K562 (cell line): ENCODE measurements around the gene AGBL1. TPM values are rescaled to one million over a fixed set of nuclear protein-coding genes. Genes with fewer than 3 reads are reported as not detected.

Experiments used
- ATAC-seq: fragments of 200-7000 bp; cut with Tn5 transposase; 3 replicates; pipeline ENCODE4 v1.9.1; 2020; ENCODE audit warnings: moderate library complexity
- BruUV-seq: library from RNA; stranded (reverse); fragments of 400-500 nt; replicated peaks from 2 replicates; lab custom pipeline; 2021; lab: Mats Ljungman, UMichigan
- CTCF ChIA-PET: fragments of 300-600 bp; formaldehyde crosslinking; extraction: SDS; loops from one replicate; lab custom pipeline; 2021; ENCODE audit warnings: low intra/inter-chr PET ratio; lab: Yijun Ruan, JAX
- POLR2A ChIA-PET: fragments of 300-600, 350-650 bp; sonication (Branson Sonifier 250); formaldehyde crosslinking; extraction: SDS; loops from one replicate; lab custom pipeline; 2021; ENCODE audit warnings: antibody characterized with exemption, inconsistent platforms; lab: Yijun Ruan, JAX
- DNase-seq, 4 experiments: peaks; one replicate each; pipeline versions ENCODE4 v3.0.0 to v3.0.0-alpha.2; 2011 to 2018; ENCODE audit warnings: low spot score in 3 of 4, mixed read lengths in 3 of 4; ENCODE audit errors: extremely low read depth in 1 of 4
- FAIRE-seq: peaks from 2 replicates; lab custom pipeline; 2011; peaks lifted over from hg19 to GRCh38; lab: Jason Lieb, UNC
- H2AFZ ChIP-seq: 2 replicates; pipeline ENCODE4 v1.6.0; 2011; ENCODE audit warnings: low read depth, low read length, control low read depth, inconsistent platforms
- H3K27ac ChIP-seq: fragments of 200-600 bp; 3 replicates; pipeline ENCODE4 v1.8.0; 2011; ENCODE audit warnings: low read depth, mild to moderate bottlenecking, control low read depth, inconsistent platforms, low read length, moderate library complexity, mixed read lengths; ENCODE audit errors: extremely low read depth
- H3K27me3 ChIP-seq, 2 experiments: fragments of 300-600 bp in 1 of 2; 2 replicates in 1 of 2; 3 replicates in 1 of 2; pipeline versions ENCODE4 v1.6.0 to v1.8.0; 2011; ENCODE audit warnings: inconsistent platforms in 2 of 2, low read length in 2 of 2, mild to moderate bottlenecking in 1 of 2, mixed read lengths in 1 of 2, moderate library complexity in 1 of 2; ENCODE audit not compliant: control insufficient read depth in 2 of 2, insufficient read depth in 2 of 2
- H3K36me3 ChIP-seq: fragments of 300-600 bp; 3 replicates; pipeline ENCODE4 v1.8.0; 2011; ENCODE audit warnings: mild to moderate bottlenecking, low read length, inconsistent platforms; ENCODE audit not compliant: control insufficient read depth, insufficient read depth
- H3K4me1 ChIP-seq, 2 experiments: fragments of 200-600 bp in 1 of 2; replicated peaks in 1 of 2; 2 replicates in 1 of 2; 3 replicates in 1 of 2; pipeline versions ENCODE4 v1.5.1 to v1.8.0; 2011; ENCODE audit warnings: inconsistent platforms in 2 of 2, low read length in 2 of 2, mild to moderate bottlenecking in 1 of 2, mixed read lengths in 1 of 2, moderate library complexity in 1 of 2; ENCODE audit not compliant: control insufficient read depth in 2 of 2, insufficient read depth in 2 of 2
- H3K4me2 ChIP-seq: 2 replicates; pipeline ENCODE4 v1.6.1; 2011; ENCODE audit warnings: low read length, control low read depth, inconsistent platforms, mixed read lengths; ENCODE audit not compliant: insufficient read depth
- H3K4me3 ChIP-seq: fragments of 200-600 bp; sonication (generic), shearing (Covaris generic); 2 replicates; pipeline ENCODE4 v1.5.1; 2016; ENCODE audit warnings: control low read depth, inconsistent platforms
- H3K79me2 ChIP-seq: fragments of 200-600 bp; 3 replicates; pipeline ENCODE4 v1.8.0; 2011; ENCODE audit warnings: low read length, inconsistent platforms; ENCODE audit not compliant: control insufficient read depth, insufficient read depth
- H3K9ac ChIP-seq, 2 experiments: 2 replicates each; pipeline versions ENCODE4 v1.6.0 to v1.6.1; 2011; ENCODE audit warnings: low read depth in 2 of 2, low read length in 2 of 2, control low read depth in 1 of 2, inconsistent platforms in 1 of 2, mild to moderate bottlenecking in 1 of 2, mixed read lengths in 1 of 2; ENCODE audit not compliant: insufficient read depth in 1 of 2
- H3K9me1 ChIP-seq: one replicate; pipeline ENCODE4 v1.6.0; 2011; ENCODE audit warnings: inconsistent platforms, mild to moderate bottlenecking, low read length, moderate library complexity; ENCODE audit not compliant: control insufficient read depth, insufficient read depth
- H3K9me3 ChIP-seq: replicated peaks from 2 replicates; pipeline ENCODE4 v1.5.1; 2011; ENCODE audit warnings: low read depth, low read length, inconsistent platforms; ENCODE audit not compliant: control insufficient read depth, insufficient read depth
- H4K20me1 ChIP-seq: replicated peaks from 2 replicates; pipeline ENCODE4 v1.6.1; 2011; ENCODE audit warnings: low read length, inconsistent platforms, mixed read lengths; ENCODE audit not compliant: control insufficient read depth, insufficient read depth
- ADNP ChIP-seq: fragments of 200-800 bp; sonication (Bioruptor generic); IDR thresholded peaks from 2 replicates; pipeline ENCODE4 v1.6.1; 2016; ENCODE audit warnings: missing genetic modification characterization, missing compliant biosample characterization
- GATAD2A ChIP-seq: fragments of 450-650 bp; IDR thresholded peaks from 2 replicates; pipeline ENCODE4 v1.6.1; 2017
- HINFP ChIP-seq: fragments of 450-650 bp; conservative IDR thresholded peaks from 2 replicates; pipeline ENCODE4 v1.6.1; 2016; ENCODE audit warnings: missing genetic modification characterization, low read depth, mild to moderate bottlenecking, control low read depth, missing compliant biosample characterization
- HNRNPK ChIP-seq: fragments of 200-400 bp; formaldehyde crosslinking; IDR thresholded peaks from one replicate; pipeline ENCODE4 v1.6.1; 2018; ENCODE audit warnings: mild to moderate bottlenecking, low read depth, low read length; ENCODE audit not compliant: poor library complexity, severe bottlenecking
- MECOM ChIP-seq: fragments of 250-450 bp; sonication (Bioruptor Pico); IDR thresholded peaks from 2 replicates; pipeline ENCODE4 v1.8.0; 2022; ENCODE audit warnings: inconsistent platforms
- NR4A1 ChIP-seq, 2 experiments: fragments of 250-450 bp in 1 of 2; fragments of 450-650 bp in 1 of 2; sonication (Bioruptor Pico) in 1 of 2; IDR thresholded peaks; 2 replicates each; pipeline versions ENCODE4 v1.4.0 to v1.6.1; 2016 to 2020; ENCODE audit warnings: mild to moderate bottlenecking in 2 of 2, missing compliant biosample characterization in 1 of 2, missing genetic modification characterization in 1 of 2, moderate library complexity in 1 of 2
- SMAD4 ChIP-seq: fragments of 250-450 bp; sonication (Bioruptor Pico); conservative IDR thresholded peaks from 2 replicates; pipeline ENCODE4 v1.8.0; 2021; ENCODE audit warnings: inconsistent platforms, mild to moderate bottlenecking, moderate library complexity
- TCFL5 ChIP-seq: fragments of 250-450 bp; sonication (Bioruptor Pico); conservative IDR thresholded peaks from 2 replicates; pipeline ENCODE4 v1.6.1; 2021; ENCODE audit warnings: mild to moderate bottlenecking, moderate library complexity, matching md5 sums
- THAP7 ChIP-seq: fragments of 250-450 bp; sonication (Bioruptor Pico); IDR thresholded peaks from 2 replicates; pipeline ENCODE4 v1.5.0; 2021
- ZNF384 ChIP-seq: IDR thresholded peaks from 2 replicates; pipeline ENCODE4 v1.6.1; 2012; ENCODE audit warnings: low read depth, low read length, improper control_type of control experiment
- ZNF511 ChIP-seq: sonication (generic); formaldehyde crosslinking; IDR thresholded peaks from 2 replicates; pipeline ENCODE4 v1.8.0; 2022; ENCODE audit warnings: mild to moderate bottlenecking, missing genetic modification reagents
- ZNF764 ChIP-seq: fragments of 250-450 bp; sonication (Bioruptor Pico); IDR thresholded peaks from 2 replicates; pipeline ENCODE4 v1.4.0; 2020; ENCODE audit warnings: low read depth, mild to moderate bottlenecking, moderate library complexity
- WGBS: fragments of 100-300 bp; shearing (Covaris generic); methylation state at CpG from one replicate; pipeline ENCODE4 v1.1.6; 2016; ENCODE audit warnings: low coverage, mixed read lengths; ENCODE audit not compliant: insufficient coverage; ENCODE audit errors: missing lambda C conversion rate; 5-methylcytosine and 5-hydroxymethylcytosine counted together
- in situ Hi-C: fragments of 300-500 bp; cut with MboI; formaldehyde crosslinking; loops from 4 replicates; pipeline ENCODE4 v1.15.0; 2018; ENCODE audit warnings: inconsistent platforms, mixed read lengths
- intact Hi-C: fragments of 100-400 bp; cut with micrococcal nuclease; formaldehyde crosslinking; loops from 2 replicates; pipeline ENCODE4 v1.14.2; 2022
- polyA plus RNA-seq, 8 experiments: library from polyadenylated mRNA; depleted of rRNA in 4 of 8; stranded (reverse) in 5 of 8; unstranded in 3 of 8; fragments of >200 nt; fragmentation: Nextera tagmentation in 2 of 8; fragmentation: Illumina TruSeq in 1 of 8; extraction: Ambion mirVana in 2 of 8; extraction: Trizol in 1 of 8; gene quantifications; 2 replicates each; pipeline versions ENCODE4 v1.2.1 to v1.2.3, GENCODE V29; 2011 to 2014; ENCODE audit warnings: inconsistent platforms in 1 of 8, missing spikeins in 1 of 8
- total RNA-seq, 7 experiments: library from RNA; depleted of rRNA in 6 of 7; stranded (reverse); fragments of >200 nt in 6 of 7; fragmentation: Illumina TruSeq in 2 of 7; extraction: Trizol in 2 of 7; gene quantifications; 2 replicates each; pipeline versions ENCODE4 v1.2.1 to v1.2.3, GENCODE V29; 2011 to 2021; ENCODE audit warnings: low replicate concordance in 1 of 7

Gene AGBL1
- total and polyA plus RNA-seq, 9 of the 15 experiments (the other 6 are each of a cell fraction or from before 2014, with no cell fraction given) = not detected

GRCh38 chr15:86255247-86255646, 175.6 kb downstream of the AGBL1 start (continued):
- no peak for TF ChIP-seq HNRNPK
- no peak for TF ChIP-seq ZNF764
- TF ChIP-seq THAP7 (CRISPR knock-in tag) = no peak
- no peak for TF ChIP-seq NR4A1 (CRISPR knock-in tag; IDR thresholded peaks at IDR 0.05)
- TF ChIP-seq NR4A1 (tag; IDR thresholded peaks at IDR 0.05) = no peak
- TF ChIP-seq TCFL5 (CRISPR knock-in tag) = no peak
- TF ChIP-seq ADNP (tag) = no peak

DNA sequence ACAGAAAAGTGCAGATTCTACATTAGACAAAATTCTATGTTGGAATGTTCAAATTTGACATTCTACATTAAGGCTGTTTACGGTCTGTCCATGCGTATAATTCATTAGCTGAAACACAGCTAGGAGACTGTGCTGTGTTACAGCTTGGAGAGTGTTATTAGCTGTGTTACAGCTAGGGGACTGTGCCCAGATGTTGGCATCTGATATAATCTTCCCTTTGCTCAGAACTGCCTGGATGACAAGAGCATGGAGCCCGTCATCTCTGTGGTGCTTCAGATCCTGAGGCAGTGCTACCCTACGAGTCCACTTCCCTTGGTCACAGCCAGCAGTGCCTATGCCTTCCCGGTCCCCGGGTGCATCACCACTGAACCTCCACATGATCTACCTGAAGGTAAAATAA, 177.0 kb downstream of the AGBL1 start:
- 0% methylated on average over 6 of the region's 6 CpGs for WGBS
- no peak for TF ChIP-seq ZNF511 (CRISPR knock-in tag)
- no peak for TF ChIP-seq ZNF384
- TF ChIP-seq SMAD4 (CRISPR knock-in tag) = no peak
- TF ChIP-seq HINFP (tag) = no peak
- TF ChIP-seq GATAD2A = no peak
- no peak for TF ChIP-seq MECOM (CRISPR knock-in tag)
- FAIRE-seq (no peak), ATAC-seq (no peak), DNase-seq (no peak)
- no TSS peak for BruUV-seq
- Histone ChIP-seq H3K36me3 (no peaks in the 10 kb centered on the region), H3K4me1 (no peaks in the 10 kb centered on the region), H3K27ac (no peak overlapping the region), H2AFZ (no peak overlapping the region), H3K27me3 (no peaks in the 10 kb centered on the region), H3K9me3 (no peaks in the 10 kb centered on the region; the same call in 1 of the 2 replicates), H3K79me2 (no peaks in the 10 kb centered on the region), H3K9me1 (no peaks in the 10 kb centered on the region), H3K4me3 (no peak overlapping the region), H3K4me2 (no peak overlapping the region), H4K20me1 (no peaks in the 10 kb centered on the region), H3K9ac (no peak overlapping the region)
- intact Hi-C loops = no loop called here
- POLR2A ChIA-PET = no interaction called here
- in situ Hi-C loops = no loop called here
- CTCF ChIA-PET = no interaction called here
